ENCODE measurements around the gene DMWD. TPM values are rescaled to one million over a fixed set of nuclear protein-coding genes. Genes with fewer than 3 reads are reported as not detected.

The DMWD gene
- total RNA-seq, 1 experiment from 2014 or later: 35.9 TPM

DNA sequence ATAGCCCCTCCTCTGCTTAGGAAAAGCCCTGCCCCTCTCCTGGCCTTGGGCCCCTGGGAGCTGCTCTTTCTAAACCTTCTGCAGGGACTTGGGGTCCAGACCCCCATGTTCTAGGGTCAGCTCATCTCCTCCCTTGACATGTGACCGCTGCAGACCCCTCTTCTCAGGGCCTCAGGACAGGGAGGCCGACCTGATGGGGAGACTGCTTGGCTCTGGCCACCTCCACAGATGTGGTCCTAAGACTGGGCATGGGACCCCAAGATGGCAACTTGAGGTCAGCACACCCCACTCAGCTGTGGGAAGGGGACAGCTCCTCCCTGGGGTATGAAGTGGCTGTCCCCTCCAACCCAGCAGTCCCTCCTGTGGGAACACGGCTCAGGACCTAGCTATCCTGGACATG lies 19.7 kb downstream of the DMWD start:
- DNase-seq: peak; percentile 26
- Histone ChIP-seq H3K4me3 (ENCODE audit: insufficient read depth, low read depth, low read length) (no peak overlapping the region), H3K27me3 (ENCODE audit: control insufficient read depth, insufficient read depth, low read length) (peaks cover 10% of the 10 kb centered on the region; the same call in 1 of the 2 replicates), H3K36me3 (replicated peaks; ENCODE audit: control insufficient read depth, insufficient read depth, low read length) (peaks cover 2% of the 10 kb centered on the region)

DNA sequence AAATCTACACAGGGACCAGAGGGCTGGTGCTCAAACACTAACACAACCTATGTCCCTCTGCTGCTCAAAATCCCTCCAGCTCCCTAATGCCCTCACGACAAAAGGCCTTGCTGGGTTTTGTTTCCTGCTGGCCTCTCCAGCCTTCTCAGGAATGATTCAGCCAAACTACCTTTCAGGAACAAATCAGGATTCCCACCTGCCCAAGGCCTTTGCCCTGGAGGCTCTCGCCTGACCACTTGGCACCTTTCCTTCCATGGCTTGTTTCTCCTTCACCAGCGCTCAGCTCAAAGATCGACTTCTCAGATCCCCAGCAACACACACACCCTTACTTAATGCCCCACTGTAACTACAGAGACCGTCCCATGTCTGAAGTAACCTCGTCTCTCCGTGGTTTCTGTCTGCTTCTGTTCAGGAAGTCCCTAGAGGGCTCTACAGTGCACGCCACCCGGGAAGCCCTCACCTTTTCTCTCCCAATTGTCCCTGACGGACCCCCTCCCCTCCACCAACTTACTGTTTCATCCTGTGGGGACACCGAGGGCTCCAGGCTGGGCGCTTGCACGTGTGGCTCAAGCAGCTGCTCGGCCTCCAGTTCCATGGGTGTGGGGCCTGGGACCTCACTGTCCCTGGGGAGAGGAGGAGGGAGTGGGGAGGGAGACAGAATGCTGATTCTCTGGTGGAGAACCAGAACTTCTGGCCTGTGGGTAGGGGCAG lies 20.4 kb downstream of the DMWD start:
- H3K4me3 ChIP-seq (ENCODE audit: insufficient read depth, low read depth, low read length): no peak overlapping the region
- peaks cover 2% of the 10 kb centered on the region; the same call in 1 of the 2 replicates for H3K36me3 ChIP-seq (replicated peaks; ENCODE audit: control insufficient read depth, insufficient read depth, low read length)
- peak; percentile 52 for DNase-seq
- H3K27me3 ChIP-seq (ENCODE audit: control insufficient read depth, insufficient read depth, low read length): peaks cover 10% of the 10 kb centered on the region; the same call in 1 of the 2 replicates

DNA sequence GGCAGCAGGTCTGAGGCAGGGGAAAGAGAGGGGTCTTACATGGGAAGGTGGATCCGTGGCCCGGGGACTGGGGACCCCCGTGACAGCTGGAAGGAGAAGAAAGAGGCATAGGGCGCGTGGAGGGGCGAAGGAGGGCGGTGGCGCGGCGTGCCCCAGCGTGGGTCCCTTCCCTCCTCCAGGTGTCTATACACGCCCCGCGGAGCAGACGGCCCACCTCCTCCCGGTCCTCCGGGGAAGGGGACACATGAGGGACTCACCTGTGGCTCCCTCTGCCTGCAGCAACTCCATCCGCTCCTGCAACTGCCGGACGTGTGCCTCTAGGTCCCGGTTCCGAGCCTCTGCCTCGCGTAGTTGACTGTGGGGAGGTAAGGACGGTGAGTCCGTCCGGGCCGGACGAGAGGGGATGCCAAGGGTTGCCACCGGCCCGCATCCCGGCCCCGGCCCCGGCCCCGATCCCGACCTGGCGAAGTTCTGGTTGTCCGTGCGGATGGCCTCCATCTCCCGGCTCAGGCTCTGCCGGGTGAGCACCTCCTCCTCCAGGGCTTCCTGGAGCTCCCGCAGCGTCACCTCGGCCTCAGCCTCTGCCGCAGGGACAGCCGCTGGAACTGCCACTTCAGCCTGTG lies 21.2 kb downstream of the DMWD start:
- peak; percentile 81 for DNase-seq
- Histone ChIP-seq H3K36me3 (replicated peaks; ENCODE audit: control insufficient read depth, insufficient read depth, low read length) (no peaks in the 10 kb centered on the region), H3K27me3 (ENCODE audit: control insufficient read depth, insufficient read depth, low read length) (peaks cover 10% of the 10 kb centered on the region; the same call in 1 of the 2 replicates), H3K4me3 (ENCODE audit: insufficient read depth, low read depth, low read length) (peak overlapping the region; percentile 62)

DNA sequence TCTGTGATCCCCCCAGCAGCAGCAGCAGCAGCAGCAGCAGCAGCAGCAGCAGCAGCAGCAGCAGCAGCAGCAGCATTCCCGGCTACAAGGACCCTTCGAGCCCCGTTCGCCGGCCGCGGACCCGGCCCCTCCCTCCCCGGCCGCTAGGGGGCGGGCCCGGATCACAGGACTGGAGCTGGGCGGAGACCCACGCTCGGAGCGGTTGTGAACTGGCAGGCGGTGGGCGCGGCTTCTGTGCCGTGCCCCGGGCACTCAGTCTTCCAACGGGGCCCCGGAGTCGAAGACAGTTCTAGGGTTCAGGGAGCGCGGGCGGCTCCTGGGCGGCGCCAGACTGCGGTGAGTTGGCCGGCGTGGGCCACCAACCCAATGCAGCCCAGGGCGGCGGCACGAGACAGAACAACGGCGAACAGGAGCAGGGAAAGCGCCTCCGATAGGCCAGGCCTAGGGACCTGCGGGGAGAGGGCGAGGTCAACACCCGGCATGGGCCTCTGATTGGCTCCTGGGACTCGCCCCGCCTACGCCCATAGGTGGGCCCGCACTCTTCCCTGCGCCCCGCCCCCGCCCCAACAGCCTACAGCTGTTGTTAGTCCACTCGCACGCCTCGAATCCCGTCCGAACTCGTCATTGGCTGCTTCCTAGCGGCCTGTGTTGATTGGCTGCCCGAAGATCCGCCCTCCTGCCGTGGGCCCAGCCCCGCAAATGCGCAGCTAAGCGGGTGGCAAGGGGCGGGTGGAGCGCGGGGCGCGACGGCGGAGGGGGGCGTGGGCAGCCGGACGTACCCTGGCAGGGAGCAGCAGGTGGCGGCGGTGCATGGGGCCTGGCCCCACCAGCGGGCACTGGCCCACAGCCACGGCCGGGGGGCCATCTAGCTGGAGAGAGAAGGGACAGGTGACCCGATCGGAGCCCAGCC lies 22.2 kb downstream of the DMWD start:
- peaks cover 10% of the 10 kb centered on the region; the same call in 1 of the 2 replicates for H3K27me3 ChIP-seq (ENCODE audit: control insufficient read depth, insufficient read depth, low read length)
- peak; percentile 99 for DNase-seq
- H3K36me3 ChIP-seq (replicated peaks; ENCODE audit: control insufficient read depth, insufficient read depth, low read length): no peaks in the 10 kb centered on the region
- peak overlapping the region; percentile 74 for H3K4me3 ChIP-seq (ENCODE audit: insufficient read depth, low read depth, low read length)

DNA sequence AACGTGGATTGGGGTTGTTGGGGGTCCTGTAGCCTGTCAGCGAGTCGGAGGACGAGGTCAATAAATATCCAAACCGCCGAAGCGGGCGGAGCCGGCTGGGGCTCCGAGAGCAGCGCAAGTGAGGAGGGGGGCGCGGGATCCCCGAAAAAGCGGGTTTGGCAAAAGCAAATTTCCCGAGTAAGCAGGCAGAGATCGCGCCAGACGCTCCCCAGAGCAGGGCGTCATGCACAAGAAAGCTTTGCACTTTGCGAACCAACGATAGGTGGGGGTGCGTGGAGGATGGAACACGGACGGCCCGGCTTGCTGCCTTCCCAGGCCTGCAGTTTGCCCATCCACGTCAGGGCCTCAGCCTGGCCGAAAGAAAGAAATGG lies 22.8 kb downstream of the DMWD start:
- peak; percentile 69 for DNase-seq
- Histone ChIP-seq H3K27me3 (ENCODE audit: control insufficient read depth, insufficient read depth, low read length) (peaks cover 10% of the 10 kb centered on the region; the same call in 1 of the 2 replicates), H3K36me3 (replicated peaks; ENCODE audit: control insufficient read depth, insufficient read depth, low read length) (no peaks in the 10 kb centered on the region), H3K4me3 (ENCODE audit: insufficient read depth, low read depth, low read length) (peak overlapping the region; percentile 74)

DNA sequence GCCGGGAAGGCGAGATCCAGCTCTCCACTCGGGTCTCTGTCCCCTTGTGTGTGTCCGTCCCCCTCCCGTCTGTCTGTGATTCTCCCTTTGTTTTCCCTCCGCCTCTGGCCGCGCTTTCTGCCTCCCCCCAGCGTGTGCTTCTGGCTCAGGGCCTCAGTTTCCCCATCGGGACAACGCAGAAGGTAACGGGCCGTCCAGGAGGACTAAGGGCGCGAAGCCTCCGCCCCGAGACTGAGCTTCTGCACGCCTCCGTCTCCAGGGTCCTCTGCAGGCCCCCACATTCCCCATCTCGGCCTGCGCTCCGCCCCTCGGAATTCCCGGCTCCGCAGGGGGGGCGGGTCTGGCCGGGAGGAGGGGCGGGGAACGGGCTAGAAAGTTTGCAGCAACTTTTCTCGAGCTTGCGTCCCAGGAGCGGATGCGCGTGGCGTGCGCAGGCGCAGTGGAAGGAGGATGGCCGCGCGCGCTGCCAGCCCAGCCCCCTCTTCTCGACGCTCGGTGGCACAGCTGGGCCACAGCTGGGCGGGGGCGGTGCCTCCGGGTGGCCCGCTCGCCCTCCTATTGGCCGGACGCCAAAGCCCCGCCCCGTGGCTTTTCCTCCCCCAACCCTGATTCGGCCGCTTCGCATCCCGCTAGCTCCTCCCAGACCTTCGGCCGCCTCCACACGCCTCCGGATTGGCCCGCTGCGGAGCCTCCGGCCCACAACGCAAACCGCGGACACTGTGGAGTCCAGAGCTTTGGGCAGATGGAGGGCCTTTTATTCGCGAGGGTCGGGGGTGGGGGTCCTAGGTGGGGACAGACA lies 23.5 kb downstream of the DMWD start, which contains the start of gene SIX5:
Gene SIX5 (minus strand): TSS at position 269 of the 799 bp plus-strand sequence. CDS start 408 bp downstream, outside the sequence.
- peak; percentile 99 for DNase-seq
- H3K27me3 ChIP-seq (ENCODE audit: control insufficient read depth, insufficient read depth, low read length): peaks cover 10% of the 10 kb centered on the region; the same call in 1 of the 2 replicates
- peak within 1 kb of the TSS; percentile 92 for H3K4me3 ChIP-seq (ENCODE audit: insufficient read depth, low read depth, low read length)
- no peaks in the 10 kb centered on the region for H3K36me3 ChIP-seq (replicated peaks; ENCODE audit: control insufficient read depth, insufficient read depth, low read length)

DNA sequence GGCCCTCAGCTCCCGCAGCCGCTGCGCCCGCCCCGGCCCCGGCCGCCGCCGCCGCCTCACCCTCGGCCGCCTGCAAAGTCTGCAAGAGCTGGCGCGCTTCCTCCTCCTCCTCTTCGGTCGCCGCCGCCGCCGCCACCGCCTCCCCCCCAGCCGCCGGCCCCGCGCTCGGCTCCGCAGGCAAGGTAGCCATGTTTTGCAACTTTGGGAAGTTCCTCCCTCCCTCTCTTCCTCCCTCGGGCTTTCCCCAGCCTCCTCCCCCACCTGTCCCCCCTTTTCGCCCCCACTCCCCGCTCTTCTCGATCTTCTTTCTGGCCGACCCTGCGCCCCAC lies 24.0 kb downstream of the DMWD start:
- Histone ChIP-seq H3K36me3 (replicated peaks; ENCODE audit: control insufficient read depth, insufficient read depth, low read length) (no peaks in the 10 kb centered on the region), H3K27me3 (ENCODE audit: control insufficient read depth, insufficient read depth, low read length) (peaks cover 10% of the 10 kb centered on the region; the same call in 1 of the 2 replicates), H3K4me3 (ENCODE audit: insufficient read depth, low read depth, low read length) (peak overlapping the region; percentile 92)
- peak; percentile 79 for DNase-seq

DNA sequence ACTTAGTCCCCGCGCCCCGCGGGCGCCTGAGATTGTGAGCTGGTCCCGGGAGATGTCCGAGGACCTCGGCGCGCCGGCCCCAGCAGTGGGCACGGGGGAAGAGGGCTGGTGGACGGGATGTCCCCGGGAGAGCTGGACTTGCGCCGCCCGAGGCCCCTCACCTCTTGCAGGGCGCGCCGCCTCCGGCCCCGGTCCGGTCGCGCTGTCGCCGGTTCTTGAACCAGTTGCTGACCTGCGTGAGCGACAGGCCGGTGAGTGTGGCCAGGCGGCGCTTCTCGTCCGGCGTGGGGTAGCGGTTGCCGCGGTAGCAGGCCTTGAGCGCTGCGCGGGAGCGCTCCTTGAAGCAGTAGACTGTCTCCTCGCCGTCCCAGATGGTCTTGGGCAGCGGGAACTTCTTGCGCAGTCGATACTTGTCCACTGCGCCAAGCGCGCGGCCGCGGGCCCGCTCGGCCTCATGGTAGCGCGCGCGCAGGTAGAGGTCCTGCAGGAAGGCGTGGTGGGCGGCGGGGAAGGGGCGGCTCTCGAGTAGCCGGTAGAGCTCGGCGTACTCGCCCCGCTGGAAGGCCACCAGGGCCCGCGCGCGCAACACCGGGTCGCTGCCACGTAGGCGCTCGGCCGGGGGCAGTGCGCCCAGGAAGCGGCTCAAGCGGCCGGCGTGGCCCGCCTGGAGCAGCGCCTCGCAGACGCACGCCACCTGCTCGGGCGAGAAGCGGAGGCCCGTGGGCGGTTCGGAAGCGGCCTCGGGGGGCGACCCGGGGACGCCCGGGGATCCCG lies 24.6 kb downstream of the DMWD start:
- peak; percentile 82 for DNase-seq
- Histone ChIP-seq H3K4me3 (ENCODE audit: insufficient read depth, low read depth, low read length) (peak overlapping the region; percentile 92), H3K36me3 (replicated peaks; ENCODE audit: control insufficient read depth, insufficient read depth, low read length) (no peaks in the 10 kb centered on the region), H3K27me3 (ENCODE audit: control insufficient read depth, insufficient read depth, low read length) (peaks cover 10% of the 10 kb centered on the region; the same call in 1 of the 2 replicates)

DNA sequence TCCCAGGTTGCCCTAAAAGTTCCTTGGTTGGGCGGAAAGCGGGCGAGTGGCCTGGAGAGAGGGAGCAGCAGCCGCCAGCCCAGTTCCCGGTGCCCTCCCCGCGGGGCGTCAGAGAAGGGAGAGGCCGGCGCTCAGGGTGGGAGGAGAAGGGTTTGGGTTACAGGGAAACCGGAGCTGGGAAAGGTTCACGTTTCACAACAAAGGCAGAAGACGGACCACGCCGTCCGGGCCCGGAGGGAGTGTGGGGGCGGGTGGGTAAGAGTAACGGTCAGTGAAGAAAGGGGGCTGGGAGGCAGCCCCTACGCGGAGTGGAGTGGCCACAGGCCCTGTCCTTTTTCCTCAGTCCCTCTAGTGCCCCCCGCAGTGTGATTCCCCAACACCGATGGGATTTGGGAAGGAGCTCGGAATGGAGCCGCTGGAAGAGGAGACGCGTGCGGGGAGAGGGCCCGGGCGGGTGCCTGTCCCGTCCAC lies 25.2 kb downstream of the DMWD start:
- Histone ChIP-seq H3K27me3 (ENCODE audit: control insufficient read depth, insufficient read depth, low read length) (peaks cover 8% of the 10 kb centered on the region; the same call in 1 of the 2 replicates), H3K4me3 (ENCODE audit: insufficient read depth, low read depth, low read length) (peak overlapping the region; percentile 92), H3K36me3 (replicated peaks; ENCODE audit: control insufficient read depth, insufficient read depth, low read length) (no peaks in the 10 kb centered on the region)
- peak; percentile 90 for DNase-seq

DNA sequence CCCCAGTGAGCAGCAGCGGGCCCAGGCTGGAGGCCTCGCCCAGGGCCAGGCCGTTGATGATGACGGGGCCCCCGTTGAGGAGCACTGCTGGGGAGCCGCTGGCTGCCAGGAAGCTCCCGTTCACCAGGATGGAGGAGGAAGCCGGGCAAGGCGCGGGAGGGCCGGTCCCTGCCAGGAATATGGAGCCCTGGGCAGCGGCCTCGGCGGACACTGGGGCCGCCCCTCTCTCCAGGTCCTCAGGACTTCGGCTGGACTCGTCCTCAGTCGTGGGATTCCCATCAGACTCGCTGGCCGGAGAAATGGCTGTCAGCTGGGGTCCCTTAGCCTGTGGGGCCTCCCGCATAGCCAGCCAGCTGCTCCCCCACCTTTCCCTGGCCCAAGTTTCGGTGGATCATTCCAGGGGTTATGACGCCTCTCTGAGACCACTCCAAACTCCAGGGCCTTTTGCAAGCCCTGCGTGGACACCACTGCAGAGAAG lies 25.7 kb downstream of the DMWD start:
- peak overlapping the region; percentile 92 for H3K4me3 ChIP-seq (ENCODE audit: insufficient read depth, low read depth, low read length)

DNA sequence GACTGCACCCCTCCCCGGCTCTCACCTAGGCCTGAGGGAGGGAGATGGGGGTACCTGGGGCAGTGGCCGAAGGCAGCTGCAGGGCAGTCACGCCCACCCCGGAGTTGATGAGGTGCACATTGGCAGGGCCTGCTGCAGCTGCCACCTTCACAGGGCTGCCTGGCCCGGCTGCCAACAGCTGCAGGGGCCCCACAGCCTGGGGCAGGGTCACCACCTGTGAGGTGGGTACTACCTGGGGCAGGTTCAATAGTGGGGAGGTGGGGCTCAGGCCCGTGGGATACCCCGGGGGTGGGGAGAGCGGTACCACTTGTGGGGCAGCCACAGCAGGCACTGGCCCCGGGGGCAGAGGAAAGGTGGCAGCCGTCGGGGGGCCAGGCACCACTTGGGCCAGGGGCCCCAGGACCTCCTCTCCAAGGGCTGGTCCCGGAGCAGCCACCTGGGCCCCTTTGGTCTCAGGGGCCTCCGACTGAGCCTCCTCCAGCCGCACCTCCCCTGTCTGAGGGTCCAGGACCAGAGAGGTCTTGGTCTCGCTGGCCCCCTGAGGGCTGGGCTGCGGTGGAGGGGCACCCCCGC lies 26.3 kb downstream of the DMWD start:
- no peaks in the 10 kb centered on the region for H3K36me3 ChIP-seq (replicated peaks; ENCODE audit: control insufficient read depth, insufficient read depth, low read length)
- no peak overlapping the region for H3K4me3 ChIP-seq (ENCODE audit: insufficient read depth, low read depth, low read length)
- H3K27me3 ChIP-seq (ENCODE audit: control insufficient read depth, insufficient read depth, low read length): peaks cover 3% of the 10 kb centered on the region; the same call in 1 of the 2 replicates
- peak; percentile 70 for DNase-seq

More for the DNA sequence above, 25.7 kb downstream of the DMWD start:
- no peak for DNase-seq
- Histone ChIP-seq H3K36me3 (replicated peaks; ENCODE audit: control insufficient read depth, insufficient read depth, low read length) (no peaks in the 10 kb centered on the region), H3K27me3 (ENCODE audit: control insufficient read depth, insufficient read depth, low read length) (peaks cover 8% of the 10 kb centered on the region; the same call in 1 of the 2 replicates)

DNA sequence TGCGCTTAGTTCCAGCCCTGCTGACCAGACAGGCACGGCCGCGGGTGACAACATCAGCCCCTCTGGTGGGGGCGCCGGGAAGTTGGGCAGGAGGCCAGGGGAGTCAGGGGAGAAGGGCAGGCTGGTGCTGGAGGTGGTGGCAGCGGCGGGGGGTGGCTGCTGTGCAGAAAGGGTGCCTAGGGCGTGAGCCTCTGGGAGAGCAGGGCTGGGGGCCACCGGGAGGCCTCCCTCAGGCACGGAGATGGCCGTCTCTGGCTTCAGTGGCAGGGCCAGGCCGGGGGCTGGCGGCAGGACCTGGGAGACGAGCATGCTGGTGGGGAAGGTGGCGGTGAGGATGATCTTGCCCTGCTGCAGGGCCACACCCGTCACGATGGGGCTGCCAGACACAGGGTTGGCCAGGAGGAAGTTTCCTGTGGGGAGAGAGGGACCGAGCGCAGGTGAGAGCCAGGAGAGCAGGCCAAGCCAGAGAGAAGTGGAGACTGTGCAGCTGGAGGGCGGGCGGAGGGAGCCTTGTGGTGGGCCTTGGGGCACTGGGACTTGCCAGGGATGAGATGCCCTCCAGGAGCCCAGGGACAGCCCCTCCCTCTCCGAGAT lies 26.8 kb downstream of the DMWD start:
- Histone ChIP-seq H3K36me3 (replicated peaks; ENCODE audit: control insufficient read depth, insufficient read depth, low read length) (no peaks in the 10 kb centered on the region), H3K4me3 (ENCODE audit: insufficient read depth, low read depth, low read length) (no peak overlapping the region)
- peak; percentile 68 for DNase-seq

More for the DNA sequence above, 26.8 kb downstream of the DMWD start:
- H3K27me3 ChIP-seq (ENCODE audit: control insufficient read depth, insufficient read depth, low read length): no peaks in the 10 kb centered on the region
